ENCODE measurements around the gene OOSP3.
"Not testable (repeated sequence)": the region's sequence is repeated elsewhere in the genome, so short reads cannot be mapped to it uniquely, and the experiment has no call there.

OOSP3 gene

GRCh38 chr11:59877325-59877724 lies 1.3 kb upstream of the OOSP3 start:
- DNase-seq (ENCODE audit: low read depth): no peak

DNA sequence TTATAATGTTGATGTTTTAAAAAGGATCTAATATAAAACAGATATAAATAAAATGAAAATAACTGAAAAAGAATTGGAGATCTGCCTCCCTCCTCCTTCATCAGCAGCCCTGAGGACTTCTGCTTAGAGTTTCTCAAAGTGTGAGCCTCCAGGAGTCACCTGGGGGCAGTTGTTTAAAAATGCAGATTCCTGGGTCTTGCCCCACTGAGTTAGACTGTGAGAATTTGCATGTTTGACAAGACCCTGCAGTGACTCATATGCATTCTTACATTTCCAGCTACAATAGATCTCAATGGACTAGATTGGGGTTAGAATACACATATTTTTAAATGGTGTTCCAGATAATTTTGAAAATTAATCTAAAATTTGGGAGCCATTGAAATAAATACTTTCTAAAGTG lies 798 bp upstream of the OOSP3 start:
- no peak for DNase-seq (ENCODE audit: low read depth)

GRCh38 chr11:59879567-59879966 lies 985 bp downstream of the OOSP3 start:
- DNase-seq (ENCODE audit: low read depth): no peak

DNA sequence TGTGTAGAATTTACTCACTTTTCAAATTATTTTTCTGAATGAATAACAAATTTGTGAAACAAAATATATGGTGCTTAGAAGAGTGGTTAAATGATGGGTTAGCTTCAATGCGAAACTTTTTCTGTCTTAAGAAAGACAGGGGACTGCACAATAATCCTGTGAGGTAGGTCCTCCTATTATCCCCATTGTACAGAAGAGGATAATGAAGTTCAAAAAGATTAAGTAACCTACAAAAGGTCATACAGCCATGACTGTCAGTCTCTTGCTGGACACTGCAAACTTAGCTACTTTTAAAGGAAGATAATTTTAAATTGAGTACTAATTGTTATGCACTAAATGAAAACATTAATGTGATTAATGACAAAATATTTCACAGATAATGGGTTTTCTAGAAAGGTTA lies 5.0 kb downstream of the OOSP3 start:
- no peak for DNase-seq (ENCODE audit: low read depth)

DNA sequence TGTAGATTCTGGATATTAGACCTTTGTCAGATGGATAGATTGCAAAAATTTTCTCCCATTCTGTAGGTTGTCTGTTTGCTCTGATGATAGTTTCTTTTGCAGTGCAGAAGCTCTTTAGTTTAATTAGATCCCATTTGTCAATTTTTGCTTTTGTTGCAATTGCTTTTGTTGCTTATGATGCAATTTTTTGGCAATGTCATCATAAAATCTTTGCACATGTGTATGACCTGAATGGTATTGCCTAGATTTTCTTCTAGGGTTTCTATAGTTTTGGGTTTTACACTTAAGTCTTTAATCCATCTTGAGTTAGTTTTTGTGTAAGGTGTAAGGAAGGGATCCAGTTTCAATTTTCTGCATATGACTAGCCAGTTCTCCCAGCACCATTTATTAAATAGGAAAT lies 8.6 kb downstream of the OOSP3 start:
- not testable (repeated sequence) for DNase-seq (ENCODE audit: low read depth)

- no peak for DNase-seq (ENCODE audit: low read depth)
These were observed 13.2 kb downstream of the OOSP3 start for GRCh38 chr11:59891781-59892181.

DNA sequence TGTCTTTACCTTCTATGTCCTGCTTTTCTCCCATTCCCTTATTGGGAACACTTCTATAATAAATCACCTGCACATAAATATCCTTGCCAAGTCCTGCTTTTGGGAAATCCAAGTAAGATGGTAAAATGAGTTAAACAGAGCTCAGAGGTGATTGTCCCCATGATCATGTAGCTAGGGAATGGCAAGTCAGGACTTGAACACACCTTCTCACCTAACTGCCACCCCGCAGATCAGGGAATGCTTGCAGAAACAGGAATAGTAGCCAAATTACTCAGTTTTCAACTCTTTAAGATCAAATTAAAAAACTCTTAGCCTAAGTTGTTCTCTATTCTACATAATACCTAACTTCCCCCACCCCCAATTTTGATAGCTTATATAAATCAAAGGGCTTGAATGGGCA lies 16.0 kb downstream of the OOSP3 start:
- DNase-seq (ENCODE audit: low read depth): no peak

- no peak for DNase-seq (ENCODE audit: low read depth)
These were observed 19.5 kb downstream of the OOSP3 start for GRCh38 chr11:59898046-59898445.

GRCh38 chr11:59898650-59899049 lies 20.1 kb downstream of the OOSP3 start:
- DNase-seq (ENCODE audit: low read depth): no peak

GRCh38 chr11:59899532-59899931 lies 20.9 kb downstream of the OOSP3 start:
- DNase-seq (ENCODE audit: low read depth): no peak

- no peak for DNase-seq (ENCODE audit: low read depth)
These were observed 22.0 kb downstream of the OOSP3 start for GRCh38 chr11:59900366-59901126.

- DNase-seq (ENCODE audit: low read depth): no peak
These were observed 22.7 kb downstream of the OOSP3 start for GRCh38 chr11:59901306-59901705.

DNA sequence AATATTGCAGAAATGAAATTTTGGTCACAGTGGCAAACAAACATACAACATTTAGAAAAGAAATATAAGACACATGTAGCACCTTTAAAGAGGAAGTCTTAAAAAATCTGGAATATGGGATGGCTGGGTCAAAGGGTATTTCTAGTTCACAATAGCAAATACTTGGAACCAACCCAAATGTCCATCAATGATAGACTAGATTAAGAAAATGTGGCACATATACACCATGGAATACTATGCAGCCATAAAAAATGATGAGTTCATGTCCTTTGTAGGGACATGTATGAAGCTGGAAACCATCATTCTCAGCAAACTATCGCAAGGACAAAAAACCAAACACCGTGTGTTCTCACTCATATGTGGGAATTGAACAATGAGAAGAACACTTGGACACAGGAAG lies 25.0 kb downstream of the OOSP3 start:
- DNase-seq (ENCODE audit: low read depth): not testable (repeated sequence)

- no peak for DNase-seq (ENCODE audit: low read depth)
These were observed 39.9 kb downstream of the OOSP3 start for GRCh38 chr11:59918480-59918879.

DNA sequence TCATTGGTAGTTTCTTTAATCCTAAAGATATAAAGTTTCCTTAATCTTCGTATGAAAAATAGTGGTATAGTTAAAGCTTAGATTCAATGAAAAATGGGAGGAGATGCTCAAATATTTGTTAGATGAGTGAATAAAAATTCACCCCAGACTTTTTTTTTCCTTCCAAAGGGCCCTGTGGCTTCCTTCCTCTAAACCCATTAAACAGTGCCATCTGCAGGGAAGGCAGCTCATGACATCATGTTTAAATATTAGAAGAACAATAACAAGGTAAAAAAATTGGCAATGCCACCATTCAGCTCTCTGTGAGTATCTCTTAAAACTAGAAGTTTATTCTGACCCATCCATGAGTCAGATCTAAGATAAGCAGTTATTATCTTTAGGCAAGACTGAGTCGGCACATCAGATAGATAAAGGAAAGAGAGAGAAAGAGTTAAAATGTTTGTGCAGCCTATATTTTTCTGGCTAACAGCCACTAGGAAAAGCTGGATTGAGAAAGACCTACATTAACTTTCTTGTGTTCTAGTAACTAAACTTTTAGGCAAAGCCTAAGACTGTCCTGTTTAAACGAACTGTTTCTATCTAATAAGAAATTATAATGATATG lies 40.5 kb downstream of the OOSP3 start:
- DNase-seq (ENCODE audit: low read depth): peak; percentile 17

DNA sequence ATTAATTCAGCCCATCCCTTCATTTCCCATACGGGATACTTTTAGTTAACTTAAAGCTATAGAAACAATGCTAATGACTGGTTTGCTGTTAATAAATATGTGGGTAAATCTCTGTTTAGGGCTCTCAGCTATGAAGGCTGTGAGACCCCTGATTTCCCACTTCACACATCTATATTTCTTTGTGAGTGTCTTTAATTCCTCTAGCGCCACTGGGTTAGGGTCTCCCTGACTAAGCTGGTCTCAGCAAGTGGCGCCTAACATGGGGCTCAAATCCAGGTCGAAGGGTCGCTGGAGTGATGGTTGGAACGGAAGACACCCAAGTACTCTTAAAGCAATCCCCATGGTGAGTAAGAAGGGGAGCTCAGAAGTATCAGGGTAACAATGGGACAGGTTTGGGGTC lies 45.2 kb downstream of the OOSP3 start:
- DNase-seq (ENCODE audit: low read depth): no peak

- no peak for DNase-seq (ENCODE audit: low read depth)
These were observed 53.1 kb downstream of the OOSP3 start for GRCh38 chr11:59931688-59932087.

DNA sequence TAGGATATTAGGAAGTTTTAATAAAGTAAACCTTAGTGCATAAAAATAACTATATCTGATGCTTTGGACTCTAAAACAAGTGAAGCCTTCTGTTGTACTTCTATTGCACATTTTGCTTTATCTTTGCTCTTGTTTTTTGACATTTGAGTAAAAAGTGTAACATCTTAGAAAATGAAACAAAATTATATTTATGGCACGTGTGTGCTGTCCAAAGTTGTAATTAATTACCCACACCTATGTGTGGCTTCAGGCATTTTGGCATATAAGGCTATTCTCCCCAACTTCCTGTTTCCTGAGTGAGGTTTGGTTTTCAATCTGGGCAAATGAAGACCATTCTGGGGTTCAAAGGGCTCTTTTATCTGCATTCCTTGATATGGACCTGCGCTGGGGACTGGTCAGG lies 59.5 kb downstream of the OOSP3 start, which contains the start of gene OOSP1:
TSS of gene OOSP1 (plus strand) at position 301 of the 400 bp plus-strand sequence. CDS start at position 324, 23 bp downstream.
- DNase-seq (ENCODE audit: low read depth): no peak

DNA sequence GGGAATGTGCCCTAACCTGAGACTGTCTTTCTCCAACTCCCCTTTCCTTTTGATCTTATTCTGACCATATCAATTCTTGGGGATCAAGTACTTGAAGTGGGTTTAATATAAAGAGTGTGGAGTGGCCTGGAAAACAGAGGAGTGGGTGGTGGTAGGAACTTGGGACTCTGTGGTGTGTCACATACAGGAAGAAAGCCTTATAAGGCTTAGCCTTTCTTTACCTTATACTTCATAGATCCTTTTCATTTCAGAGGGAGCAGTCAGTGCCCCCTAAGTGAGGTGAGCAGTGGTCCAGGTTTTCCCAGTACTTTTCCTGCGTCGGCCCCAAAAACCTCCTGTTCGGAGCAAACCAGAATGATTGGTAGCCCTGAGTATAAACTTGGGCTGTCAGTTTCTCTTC lies 60.1 kb downstream of the OOSP3 start:
- no peak for DNase-seq (ENCODE audit: low read depth)

DNA sequence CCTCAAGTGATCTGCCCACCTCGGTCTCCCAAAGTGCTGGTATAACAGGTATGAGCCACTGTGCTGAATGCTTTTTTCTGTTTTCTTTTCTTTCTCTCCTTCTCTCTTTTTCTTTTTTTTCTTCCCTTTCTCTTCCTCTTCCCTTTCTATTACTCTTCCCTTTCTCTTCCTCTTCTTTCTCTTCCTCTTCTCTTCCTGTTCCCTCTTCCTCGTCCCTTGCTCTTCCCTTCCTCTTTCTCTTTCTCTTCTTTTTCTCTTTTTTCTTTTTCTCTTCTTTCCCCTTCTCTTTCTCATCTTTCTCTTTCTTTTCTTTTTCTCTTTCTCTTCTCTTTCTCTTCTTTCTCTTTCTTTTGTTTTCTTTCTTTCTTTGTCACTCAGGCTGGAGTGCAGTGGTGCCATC lies 60.9 kb downstream of the OOSP3 start:
- no peak for DNase-seq (ENCODE audit: low read depth)

- no peak for DNase-seq (ENCODE audit: low read depth)
These were observed 62.5 kb downstream of the OOSP3 start for GRCh38 chr11:59941091-59941490.

DNA sequence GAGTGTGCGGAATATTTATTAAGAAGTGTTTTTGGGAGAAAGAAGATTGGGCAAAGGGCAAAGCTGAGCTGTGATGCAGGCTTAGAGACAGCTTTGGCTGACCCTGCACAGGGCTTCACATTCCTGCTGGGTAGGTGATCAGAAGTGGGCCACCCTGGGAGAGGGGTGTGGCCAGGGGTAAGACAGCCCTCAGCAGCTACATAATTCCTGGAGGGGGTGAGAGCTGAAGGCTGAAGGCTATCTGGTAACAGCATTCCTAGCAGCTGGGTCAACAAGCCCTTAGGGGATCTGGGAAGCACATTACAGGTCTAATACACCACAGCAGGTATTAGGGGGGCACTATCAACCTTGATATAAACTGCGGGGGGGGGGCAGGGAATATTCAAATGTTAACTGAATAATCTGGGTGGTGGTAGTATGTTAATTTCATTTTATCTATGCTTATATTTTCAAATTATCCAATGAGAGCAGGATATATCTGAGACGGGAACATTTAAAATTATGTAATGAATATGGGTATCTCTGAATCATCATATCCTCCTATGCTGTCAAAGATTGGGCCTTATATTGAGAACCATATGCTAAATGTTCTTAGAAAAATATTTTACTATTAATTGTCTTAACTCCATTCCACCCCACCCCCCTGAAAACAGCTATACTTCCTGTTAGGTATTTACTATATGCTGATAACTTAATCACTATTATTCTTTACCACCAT lies 65.6 kb downstream of the OOSP3 start:
- no peak for DNase-seq (ENCODE audit: low read depth)

GRCh38 chr11:59944720-59945119 lies 66.1 kb downstream of the OOSP3 start:
- no peak for DNase-seq (ENCODE audit: low read depth)

Data from non-pigmented ciliary epithelial cell (primary cell).